ENCODE measurements around the gene GALNT2. TPM values are rescaled to one million over a fixed set of nuclear protein-coding genes. Genes with fewer than 3 reads are reported as not detected.
A peak's percentile ranks its signal among the peaks of the same experiment; 100 is the strongest.

The GALNT2 gene
- polyA plus RNA-seq, 6 donors from 2014 or later, result 15.1 to 22.4 (median 17.5) TPM

GRCh38 chr1:230057100-230057499 lies 9.9 kb upstream of the GALNT2 start:
- Mint-ChIP-seq H3K27me3 (peaks cover 0 to 8% (median 5%) of the 10 kb centered on the region in 3 donors), H3K4me1 (no peaks in the 10 kb centered on the region), H3K4me3 (no peak overlapping the region), H3K9me3 (peaks cover 0 to 5% (median 0%) of the 10 kb centered on the region in 7 donors), H3K27ac (no peak overlapping the region), H3K36me3 (no peaks in the 10 kb centered on the region)
- DNase-seq, result no peak
- no peak for ATAC-seq (ENCODE audit: low read depth in 2 of 2)

GRCh38 chr1:230057681-230058565 lies 9.1 kb upstream of the GALNT2 start:
- DNase-seq (no peak), ATAC-seq (ENCODE audit: low read depth in 2 of 2) (no peak)
- Mint-ChIP-seq H3K9me3 (peaks cover 0 to 5% (median 0%) of the 10 kb centered on the region in 7 donors), H3K27me3 (peaks cover 0 to 8% (median 5%) of the 10 kb centered on the region in 3 donors), H3K27ac (peak overlapping the region in 1 of 6 donors; percentile 10), H3K4me3 (no peak overlapping the region), H3K36me3 (no peaks in the 10 kb centered on the region), H3K4me1 (no peaks in the 10 kb centered on the region)

- peaks cover 0 to 5% (median 3%) of the 10 kb centered on the region in 7 donors for H3K9me3 Mint-ChIP-seq
- peaks cover 0 to 8% (median 5%) of the 10 kb centered on the region in 3 donors for H3K27me3 Mint-ChIP-seq
- ATAC-seq (ENCODE audit: low read depth in 2 of 2), result no peak
- no peaks in the 10 kb centered on the region for H3K36me3 Mint-ChIP-seq
- no peak overlapping the region for H3K27ac Mint-ChIP-seq
- DNase-seq, result no peak
- H3K4me1 Mint-ChIP-seq, result no peaks in the 10 kb centered on the region
- H3K4me3 Mint-ChIP-seq, result no peak overlapping the region
These were observed 8.4 kb upstream of the GALNT2 start for GRCh38 chr1:230058626-230059025.

GRCh38 chr1:230061801-230062200 lies 5.2 kb upstream of the GALNT2 start:
- DNase-seq, result no peak
- H3K36me3 Mint-ChIP-seq, result no peaks in the 10 kb centered on the region
- peaks cover 0 to 8% (median 5%) of the 10 kb centered on the region in 3 donors for H3K27me3 Mint-ChIP-seq

GRCh38 chr1:230062521-230062920 lies 4.5 kb upstream of the GALNT2 start:
- H3K9me3 Mint-ChIP-seq, result peaks cover 0 to 5% (median 3%) of the 10 kb centered on the region in 7 donors
- ATAC-seq (ENCODE audit: low read depth in 2 of 2) (no peak), DNase-seq (no peak)
- peaks cover 0 to 4% (median 3%) of the 10 kb centered on the region in 3 donors for H3K27me3 Mint-ChIP-seq
- no peaks in the 10 kb centered on the region for H3K36me3 Mint-ChIP-seq
- no peak overlapping the region for H3K27ac Mint-ChIP-seq
- no peak overlapping the region for H3K4me3 Mint-ChIP-seq
- H3K4me1 Mint-ChIP-seq, result peaks cover 4 to 16% (median 10%) of the 10 kb centered on the region in 3 donors

More at GRCh38 chr1:230061801-230062200, 5.2 kb upstream of the GALNT2 start:
- Mint-ChIP-seq H3K4me3 (no peak overlapping the region), H3K4me1 (peaks cover 4 to 16% (median 10%) of the 10 kb centered on the region in 3 donors), H3K27ac (no peak overlapping the region), H3K9me3 (peaks cover 0 to 5% (median 3%) of the 10 kb centered on the region in 7 donors)
- no peak for ATAC-seq (ENCODE audit: low read depth in 2 of 2)

GRCh38 chr1:230064283-230064682 lies 2.8 kb upstream of the GALNT2 start:
- Mint-ChIP-seq H3K36me3 (no peaks in the 10 kb centered on the region), H3K27ac (peak overlapping the region in 2 of 6 donors; percentile 7 to 65), H3K27me3 (no peaks in the 10 kb centered on the region), H3K4me3 (peak overlapping the region in 1 of 8 donors; percentile 36), H3K9me3 (peaks cover 0 to 5% (median 3%) of the 10 kb centered on the region in 7 donors), H3K4me1 (peaks cover 18 to 29% (median 20%) of the 10 kb centered on the region in 3 donors)
- DNase-seq (no peak), ATAC-seq (ENCODE audit: low read depth in 2 of 2) (no peak)

GRCh38 chr1:230065161-230065560 lies 1.9 kb upstream of the GALNT2 start:
- ATAC-seq (ENCODE audit: low read depth in 2 of 2) (no peak), DNase-seq (no peak)
- H3K36me3 Mint-ChIP-seq, result no peaks in the 10 kb centered on the region
- H3K9me3 Mint-ChIP-seq, result peaks cover 0 to 5% (median 3%) of the 10 kb centered on the region in 7 donors
- peak overlapping the region in 4 of 6 donors; percentile 8 to 91 (median 52) for H3K27ac Mint-ChIP-seq
- no peaks in the 10 kb centered on the region for H3K27me3 Mint-ChIP-seq
- peak overlapping the region in 4 of 8 donors; percentile 11 to 94 (median 45) for H3K4me3 Mint-ChIP-seq
- H3K4me1 Mint-ChIP-seq, result peaks cover 21 to 36% (median 28%) of the 10 kb centered on the region in 3 donors

- H3K27ac Mint-ChIP-seq, result peak overlapping the region; percentile 41 to 98 (median 86)
- peak overlapping the region in 5 of 8 donors; percentile 11 to 94 (median 81) for H3K4me3 Mint-ChIP-seq
- DNase-seq (no peak), ATAC-seq (ENCODE audit: low read depth in 2 of 2) (no peak)
- no peaks in the 10 kb centered on the region for H3K27me3 Mint-ChIP-seq
- no peaks in the 10 kb centered on the region for H3K36me3 Mint-ChIP-seq
- H3K9me3 Mint-ChIP-seq, result peaks cover 0 to 5% (median 3%) of the 10 kb centered on the region in 7 donors
- H3K4me1 Mint-ChIP-seq, result peaks cover 24 to 40% (median 31%) of the 10 kb centered on the region in 3 donors
These were observed 1.5 kb upstream of the GALNT2 start for GRCh38 chr1:230065571-230065970.

- DNase-seq, result no peak
- H3K4me3 Mint-ChIP-seq, result peak overlapping the region; percentile 81 to 98 (median 93)
- H3K4me1 Mint-ChIP-seq, result peaks cover 24 to 45% (median 36%) of the 10 kb centered on the region in 3 donors
These were observed 1.0 kb upstream of the GALNT2 start for GRCh38 chr1:230066031-230066430.

GRCh38 chr1:230067419-230067870 lies 407 bp downstream of the GALNT2 start:
- peaks cover 34 to 56% (median 44%) of the 10 kb centered on the region in 3 donors for H3K4me1 Mint-ChIP-seq
- no peaks in the 10 kb centered on the region for H3K27me3 Mint-ChIP-seq
- H3K36me3 Mint-ChIP-seq, result no peaks in the 10 kb centered on the region

More at GRCh38 chr1:230066031-230066430, 1.0 kb upstream of the GALNT2 start:
- no peaks in the 10 kb centered on the region for H3K36me3 Mint-ChIP-seq
- no peaks in the 10 kb centered on the region for H3K27me3 Mint-ChIP-seq
- peak overlapping the region; percentile 91 to 98 (median 97) for H3K27ac Mint-ChIP-seq
- ATAC-seq (ENCODE audit: low read depth in 2 of 2), result no peak
- peaks cover 0 to 5% (median 0%) of the 10 kb centered on the region in 7 donors for H3K9me3 Mint-ChIP-seq

GRCh38 chr1:230067871-230068620 lies 1.0 kb downstream of the GALNT2 start:
- peaks cover 39 to 62% (median 48%) of the 10 kb centered on the region in 3 donors for H3K4me1 Mint-ChIP-seq
- H3K4me3 Mint-ChIP-seq, result peak overlapping the region; percentile 81 to 96 (median 90)
- DNase-seq (peak; percentile 25), ATAC-seq (ENCODE audit: low read depth in 2 of 2) (no peak)
- no peaks in the 10 kb centered on the region for H3K27me3 Mint-ChIP-seq
- peak overlapping the region in 5 of 6 donors; percentile 76 to 91 (median 87) for H3K27ac Mint-ChIP-seq
- H3K36me3 Mint-ChIP-seq, result no peaks in the 10 kb centered on the region
- peaks cover 0 to 5% (median 0%) of the 10 kb centered on the region in 7 donors for H3K9me3 Mint-ChIP-seq

More at GRCh38 chr1:230067419-230067870, 407 bp downstream of the GALNT2 start:
- H3K27ac Mint-ChIP-seq, result peak overlapping the region in 5 of 6 donors; percentile 76 to 91 (median 87)
- peaks cover 0 to 5% (median 0%) of the 10 kb centered on the region in 7 donors for H3K9me3 Mint-ChIP-seq
- DNase-seq (no peak), ATAC-seq (ENCODE audit: low read depth in 2 of 2) (peak; percentile 3 to 4)
- peak overlapping the region; percentile 81 to 96 (median 90) for H3K4me3 Mint-ChIP-seq

- peak overlapping the region; percentile 81 to 96 (median 90) for H3K4me3 Mint-ChIP-seq
- no peak for DNase-seq
- H3K4me1 Mint-ChIP-seq, result peaks cover 43 to 67% (median 53%) of the 10 kb centered on the region in 3 donors
- peaks cover 0 to under 1% (median 0%) of the 10 kb centered on the region in 7 donors for H3K9me3 Mint-ChIP-seq
- ATAC-seq (ENCODE audit: low read depth in 2 of 2), result no peak
- H3K27ac Mint-ChIP-seq, result peak overlapping the region in 5 of 6 donors; percentile 47 to 88 (median 66)
- H3K36me3 Mint-ChIP-seq, result no peaks in the 10 kb centered on the region
- H3K27me3 Mint-ChIP-seq, result no peaks in the 10 kb centered on the region
These were observed 1.5 kb downstream of the GALNT2 start for GRCh38 chr1:230068621-230068873.

All from naive B cell (primary cell).